Measurements from ENCODE around the gene CRYZ. TPM values are rescaled to one million over a fixed set of nuclear protein-coding genes. Genes with fewer than 3 reads are reported as not detected.
"Not testable (repeated sequence)": the region's sequence is repeated elsewhere in the genome, so short reads cannot be mapped to it uniquely, and the experiment has no call there.

CRYZ gene
- total RNA-seq, 4 donors from 2014 or later: 12.1 to 25.7 (median 21.3) TPM

DNA sequence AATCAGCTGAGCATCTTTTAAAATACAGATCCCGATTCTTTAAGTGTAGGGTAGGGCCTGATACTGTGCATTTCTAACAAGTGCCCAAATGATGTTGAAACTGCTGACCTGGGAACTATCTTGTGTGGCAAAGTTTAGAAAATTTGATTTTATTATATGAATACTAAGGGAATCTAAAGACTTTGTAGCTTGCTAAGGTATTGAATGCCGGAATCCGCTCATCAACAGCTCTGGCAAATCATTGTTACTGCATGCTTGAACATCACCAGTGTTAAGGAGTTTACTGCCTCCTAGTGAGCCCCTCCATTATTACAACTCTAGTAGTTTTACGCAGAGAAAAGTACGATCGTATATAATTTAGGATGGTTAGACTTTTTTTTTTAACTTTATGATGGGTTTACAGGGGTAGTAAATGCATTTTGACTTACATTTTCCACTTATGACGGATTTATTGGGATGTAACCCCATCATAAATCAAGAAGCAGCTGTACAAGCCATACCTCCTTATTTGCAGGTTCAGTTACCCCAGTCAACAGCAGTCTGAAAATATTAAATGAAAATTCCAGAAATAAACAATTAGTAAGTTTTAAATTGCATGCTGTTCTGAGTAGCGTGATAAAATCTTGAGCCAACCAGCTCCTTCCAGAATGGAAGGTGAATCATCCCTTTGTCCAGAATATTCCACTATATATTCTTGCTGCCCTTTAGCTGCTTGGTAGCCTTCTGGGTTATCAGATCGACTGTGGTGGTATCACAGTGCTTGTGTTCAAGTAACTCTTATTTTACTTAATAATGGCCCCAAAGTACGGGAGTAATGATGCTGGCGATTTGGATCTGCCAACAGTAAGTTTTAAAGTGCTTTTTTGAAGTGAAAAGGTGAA lies 994 bp upstream of the CRYZ start:
- WGBS, 2 donors: 20 to 30% methylated on average over 11 of the region's 11 CpGs
- no peak for DNase-seq (ENCODE audit: low spot score in 2 of 2)
- TF ChIP-seq, protein P1, sequence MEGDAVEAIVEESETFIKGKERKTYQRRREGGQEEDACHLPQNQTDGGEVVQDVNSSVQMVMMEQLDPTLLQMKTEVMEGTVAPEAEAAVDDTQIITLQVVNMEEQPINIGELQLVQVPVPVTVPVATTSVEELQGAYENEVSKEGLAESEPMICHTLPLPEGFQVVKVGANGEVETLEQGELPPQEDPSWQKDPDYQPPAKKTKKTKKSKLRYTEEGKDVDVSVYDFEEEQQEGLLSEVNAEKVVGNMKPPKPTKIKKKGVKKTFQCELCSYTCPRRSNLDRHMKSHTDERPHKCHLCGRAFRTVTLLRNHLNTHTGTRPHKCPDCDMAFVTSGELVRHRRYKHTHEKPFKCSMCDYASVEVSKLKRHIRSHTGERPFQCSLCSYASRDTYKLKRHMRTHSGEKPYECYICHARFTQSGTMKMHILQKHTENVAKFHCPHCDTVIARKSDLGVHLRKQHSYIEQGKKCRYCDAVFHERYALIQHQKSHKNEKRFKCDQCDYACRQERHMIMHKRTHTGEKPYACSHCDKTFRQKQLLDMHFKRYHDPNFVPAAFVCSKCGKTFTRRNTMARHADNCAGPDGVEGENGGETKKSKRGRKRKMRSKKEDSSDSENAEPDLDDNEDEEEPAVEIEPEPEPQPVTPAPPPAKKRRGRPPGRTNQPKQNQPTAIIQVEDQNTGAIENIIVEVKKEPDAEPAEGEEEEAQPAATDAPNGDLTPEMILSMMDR (IDR thresholded peaks at IDR 0.05): no peak
- TF ChIP-seq POLR2A (IDR thresholded peaks at IDR 0.05): no peak
- peak overlapping the region; percentile 48 for H3K4me3 ChIP-seq (ENCODE audit: low read depth, poor library complexity, severe bottlenecking)
- intact Hi-C loops (cut with DNase I; ENCODE audit: low total_unique reads): no loop called here

DNA sequence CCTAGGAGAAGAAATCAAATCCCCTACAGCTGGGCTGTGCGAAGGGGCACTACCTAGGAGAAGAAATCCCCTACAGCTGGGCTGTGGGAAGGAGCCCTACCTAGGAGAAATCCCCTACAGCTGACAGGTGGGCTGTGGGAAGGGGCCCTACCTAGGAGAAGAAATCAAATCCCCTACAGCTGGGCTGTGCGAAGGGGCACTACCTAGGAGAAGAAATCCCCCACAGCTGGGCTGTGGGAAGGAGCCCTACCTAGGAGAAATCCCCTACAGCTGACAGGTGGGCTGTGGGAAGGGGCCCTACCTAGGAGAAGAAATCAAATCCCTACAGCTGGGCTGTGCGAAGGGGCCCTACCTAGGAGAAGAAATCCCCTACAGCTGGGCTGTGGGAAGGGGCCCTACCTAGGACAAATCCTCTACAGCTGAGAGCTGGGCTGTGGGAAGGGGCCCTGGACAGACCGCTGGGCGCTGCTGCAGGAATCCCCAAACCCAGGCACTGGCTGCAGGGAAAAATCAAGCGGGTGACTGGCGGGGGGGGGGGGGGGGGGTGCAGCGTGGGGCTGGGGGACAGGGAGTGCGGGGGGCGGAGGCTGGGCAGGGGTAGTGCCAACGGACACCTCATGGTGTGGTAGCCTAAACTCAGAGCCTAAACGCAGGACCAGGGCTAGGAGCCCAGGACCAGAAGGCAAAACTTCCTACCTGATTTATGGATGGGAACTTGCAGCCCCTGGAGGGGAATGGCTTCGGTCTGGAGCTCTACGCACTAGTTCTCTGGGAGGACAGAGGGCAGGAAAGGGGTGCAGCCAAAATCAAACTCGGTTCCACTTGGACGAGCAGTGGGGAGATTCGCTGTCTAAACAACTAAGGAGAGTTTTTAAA lies 541 bp downstream of the CRYZ start:
- DNase-seq (ENCODE audit: low spot score in 2 of 2); intact Hi-C loops (cut with DNase I; ENCODE audit: low total_unique reads): not testable (repeated sequence)
- peak overlapping the region; percentile 48 for H3K4me3 ChIP-seq (ENCODE audit: low read depth, poor library complexity, severe bottlenecking)
- WGBS, 2 donors: 11 to 15% methylated on average over 14 of the region's 17 CpGs

DNA sequence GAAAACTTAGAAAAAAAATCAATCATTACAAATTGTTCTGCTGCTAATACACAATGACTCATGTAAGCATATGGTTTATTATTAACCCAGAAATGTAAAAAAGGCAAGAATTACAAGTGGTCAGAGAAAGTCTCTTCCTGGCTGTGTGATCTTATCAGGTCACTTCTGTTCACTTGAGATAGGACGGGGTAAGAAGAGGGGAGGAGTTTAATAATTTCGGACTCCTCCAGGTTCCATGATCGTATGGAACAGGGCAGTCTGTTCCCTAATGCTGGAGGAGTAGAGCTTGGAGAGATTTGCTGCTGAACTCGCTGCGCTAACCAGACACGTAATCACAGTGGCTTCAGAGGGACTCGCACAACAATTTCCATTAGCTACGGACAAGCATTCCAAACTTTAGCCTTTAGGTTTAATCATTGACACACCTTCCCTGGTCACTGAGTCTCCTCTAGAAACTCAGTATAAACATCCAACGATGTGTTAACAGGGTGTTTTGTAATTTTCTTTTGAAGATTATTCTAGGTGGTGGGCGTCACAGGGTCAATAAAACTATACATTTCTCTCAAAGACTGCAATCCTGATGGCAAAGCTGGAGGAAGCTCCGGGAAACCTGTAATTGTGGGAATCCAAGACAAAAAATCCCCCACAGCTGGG lies 1.3 kb downstream of the CRYZ start:
- DNase-seq (ENCODE audit: low spot score in 2 of 2): no peak
- intact Hi-C loops (cut with DNase I; ENCODE audit: low total_unique reads): no loop called here
- TF ChIP-seq POLR2A (IDR thresholded peaks at IDR 0.05): no peak
- TF ChIP-seq, protein P1 (IDR thresholded peaks at IDR 0.05): no peak
- 64 to 81% methylated on average over 11 of the region's 11 CpGs for WGBS, 2 donors
- no peak overlapping the region for H3K4me3 ChIP-seq (ENCODE audit: low read depth, poor library complexity, severe bottlenecking)

DNA sequence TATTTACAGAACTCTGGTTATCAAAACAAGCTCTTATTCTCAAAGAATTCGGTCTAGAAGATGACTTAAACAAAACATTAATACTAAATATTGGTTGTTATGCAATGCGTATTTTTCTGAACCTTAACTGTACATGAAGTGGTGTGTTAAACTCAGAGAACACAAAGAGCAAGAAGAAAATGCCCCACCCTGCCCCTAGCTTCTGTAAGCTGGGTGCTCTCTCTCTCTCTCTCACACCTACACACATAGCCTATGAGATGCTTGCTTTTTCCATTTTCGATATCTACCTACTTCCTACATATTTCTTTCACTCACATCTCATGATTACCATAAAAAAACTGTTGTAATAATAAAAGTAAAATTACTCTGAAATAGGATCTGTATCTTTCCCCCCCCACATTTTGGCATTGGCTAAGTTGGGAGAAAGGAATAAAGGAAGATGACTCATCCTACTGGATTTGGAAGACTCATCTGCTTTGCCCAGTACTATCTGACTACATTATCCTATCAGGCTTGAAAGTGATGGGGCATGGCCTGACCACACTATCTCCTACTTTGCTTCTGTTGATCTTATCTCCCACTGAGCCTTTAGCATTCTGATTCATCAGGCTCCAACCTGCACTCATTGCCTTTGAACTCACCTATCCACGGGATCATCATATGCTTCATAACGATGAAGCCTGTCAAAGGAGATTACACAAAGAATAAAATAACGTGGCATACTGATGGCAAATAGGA lies 2.9 kb downstream of the CRYZ start:
- no peak overlapping the region for H3K4me3 ChIP-seq (ENCODE audit: low read depth, poor library complexity, severe bottlenecking)
- TF ChIP-seq, protein P1 (IDR thresholded peaks at IDR 0.05): no peak
- no peak for TF ChIP-seq POLR2A (IDR thresholded peaks at IDR 0.05)
- DNase-seq (ENCODE audit: low spot score in 2 of 2): no peak
- intact Hi-C loops (cut with DNase I; ENCODE audit: low total_unique reads): no loop called here
- WGBS, 2 donors: 61 to 66% methylated on average over 6 of the region's 6 CpGs

GRCh38 chr1:74728736-74729135 lies 4.1 kb downstream of the CRYZ start:
- H3K4me3 ChIP-seq (ENCODE audit: low read depth, poor library complexity, severe bottlenecking): no peak overlapping the region
- 30 to 85% methylated on average over 3 of the region's 3 CpGs for WGBS, 2 donors
- DNase-seq (ENCODE audit: low spot score in 2 of 2): no peak
- intact Hi-C loops (cut with DNase I; ENCODE audit: low total_unique reads): no loop called here
- TF ChIP-seq, protein P1 (IDR thresholded peaks at IDR 0.05): no peak
- TF ChIP-seq POLR2A (IDR thresholded peaks at IDR 0.05): no peak

Data from lower leg skin (tissue), 4 donors.